Measurements from ENCODE around the gene WWOX.

- TF ChIP-seq RAD21 (conservative IDR thresholded peaks at IDR 0.05), result no peak
- TF ChIP-seq EZH2 (IDR thresholded peaks at IDR 0.05; ENCODE audit: borderline replicate concordance, insufficient read depth, low read length, poor library complexity, severe bottlenecking), result no peak
- TF ChIP-seq CTCF (IDR thresholded peaks at IDR 0.05; ENCODE audit: poor library complexity, severe bottlenecking), result no peak
- TF ChIP-seq SMC3 (conservative IDR thresholded peaks at IDR 0.05; ENCODE audit: poor library complexity), result no peak
- TF ChIP-seq POLR2AphosphoS5 (IDR thresholded peaks at IDR 0.05), result no peak
- no peak for TF ChIP-seq TAF1 (IDR thresholded peaks at IDR 0.05; ENCODE audit: low read depth)
- no peak for TF ChIP-seq EP300 (conservative IDR thresholded peaks at IDR 0.05; ENCODE audit: poor library complexity, severe bottlenecking)
- TF ChIP-seq MXI1 (conservative IDR thresholded peaks at IDR 0.05; ENCODE audit: poor library complexity, severe bottlenecking), result no peak
- no peak for TF ChIP-seq REST (IDR thresholded peaks at IDR 0.05; ENCODE audit: borderline replicate concordance)
Observed at GRCh38 chr16:79008869-79009179, 909.4 kb downstream of the WWOX start.

Data from neural cell (in vitro differentiated cells).